ENCODE measurements around the gene CYB5RL.
A peak's percentile ranks its signal among the peaks of the same experiment; 100 is the strongest.
"Not testable (repeated sequence)": the region's sequence is repeated elsewhere in the genome, so short reads cannot be mapped to it uniquely, and the experiment has no call there.

The CYB5RL gene

GRCh38 chr1:54186056-54186455 lies 13.8 kb downstream of the CYB5RL start:
- no peak for DNase-seq (ENCODE audit: low spot score)

GRCh38 chr1:54180701-54181360 lies 19.0 kb downstream of the CYB5RL start:
- no peak for DNase-seq (ENCODE audit: low spot score)

DNA sequence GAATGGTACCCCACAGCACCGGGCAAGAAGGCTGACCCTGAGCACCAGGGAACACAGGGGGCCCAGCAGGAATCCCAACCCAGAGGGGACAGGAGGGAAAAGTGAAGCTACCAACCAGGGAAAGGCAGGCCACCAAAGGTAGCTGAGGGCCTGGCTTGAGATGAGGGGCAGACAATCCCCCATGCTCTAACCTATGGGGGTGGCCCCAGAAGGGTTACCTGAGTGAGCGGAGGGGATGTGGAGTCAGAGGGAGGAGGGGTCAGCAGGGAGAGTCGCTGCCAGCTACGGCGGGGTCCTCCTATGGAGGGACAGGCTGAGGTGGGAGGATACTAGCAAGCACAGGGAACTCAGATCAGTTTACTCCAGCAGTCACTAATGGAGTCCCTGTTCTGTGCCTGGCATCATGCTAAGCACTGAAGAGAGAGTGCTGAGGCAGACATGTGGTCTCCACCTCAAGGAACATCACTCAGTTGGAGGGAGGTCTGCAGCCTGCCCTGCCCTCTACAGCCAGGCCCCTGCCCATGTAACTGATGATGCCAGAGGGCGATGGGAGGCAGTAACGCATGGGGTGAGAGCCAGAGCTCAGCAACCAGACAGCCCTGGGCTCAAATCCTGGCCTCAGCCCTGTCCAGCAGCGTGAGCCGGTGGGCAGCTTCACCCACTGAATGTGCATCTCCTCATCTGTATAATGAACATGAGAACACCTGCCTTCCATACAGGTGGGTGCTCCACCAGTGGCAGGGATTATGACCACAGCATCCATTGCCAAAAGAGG lies 21.3 kb downstream of the CYB5RL start:
- DNase-seq (ENCODE audit: low spot score), result no peak

DNA sequence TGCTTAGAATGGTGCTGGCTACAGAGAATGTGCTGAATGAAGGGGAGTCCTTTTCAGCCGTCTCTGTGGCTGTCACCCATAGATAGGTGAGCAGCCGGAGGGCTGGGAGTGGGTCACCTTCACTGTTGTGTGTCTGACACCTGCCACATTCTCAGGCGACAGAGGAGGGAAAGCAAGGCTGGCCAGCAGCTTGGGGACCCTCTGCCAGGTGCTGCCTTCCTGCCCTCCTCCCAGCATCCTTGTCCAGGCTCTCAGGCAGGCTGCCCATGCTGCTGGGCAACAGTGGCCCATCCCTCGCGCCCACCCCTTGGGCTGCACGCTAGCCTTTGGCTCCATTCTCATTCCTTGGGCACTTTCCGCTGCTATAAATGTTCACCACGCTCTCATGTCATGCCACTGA lies 22.1 kb downstream of the CYB5RL start:
- no peak for DNase-seq (ENCODE audit: low spot score)

DNA sequence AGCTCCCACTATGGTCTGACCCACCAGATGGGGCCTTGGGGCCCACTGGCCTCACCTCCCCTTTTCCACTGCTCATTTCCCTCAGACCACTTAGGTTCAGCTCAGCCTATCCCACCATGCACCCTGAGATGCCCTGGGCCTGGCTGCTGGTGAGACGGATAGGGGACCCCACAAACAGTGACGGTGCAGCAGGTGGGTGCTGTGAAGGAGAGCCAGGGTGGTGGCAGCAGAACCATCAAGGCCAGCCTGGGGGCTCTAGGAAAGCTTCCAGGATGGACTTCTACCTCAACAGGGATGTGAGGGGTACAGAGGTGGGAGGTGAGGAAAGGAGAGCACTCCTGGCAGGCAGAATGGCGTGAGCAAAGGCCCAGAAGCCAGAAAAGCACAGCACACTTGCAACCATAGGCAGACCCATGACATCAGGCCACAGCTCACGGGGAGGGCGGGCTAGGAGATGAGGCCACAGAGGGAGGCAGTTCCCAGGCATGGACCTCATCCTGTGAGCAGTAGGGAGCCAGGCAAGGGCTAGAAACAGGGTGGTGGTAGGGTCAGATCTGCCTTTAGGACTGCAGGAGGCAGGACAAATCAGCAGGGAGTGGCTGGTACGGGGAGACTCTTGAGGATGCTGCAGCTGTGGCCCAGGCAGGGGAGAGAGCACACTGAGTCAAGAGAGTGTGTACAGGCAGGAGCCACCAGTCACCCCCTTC lies 23.1 kb downstream of the CYB5RL start:
- DNase-seq (ENCODE audit: low spot score), result no peak

DNA sequence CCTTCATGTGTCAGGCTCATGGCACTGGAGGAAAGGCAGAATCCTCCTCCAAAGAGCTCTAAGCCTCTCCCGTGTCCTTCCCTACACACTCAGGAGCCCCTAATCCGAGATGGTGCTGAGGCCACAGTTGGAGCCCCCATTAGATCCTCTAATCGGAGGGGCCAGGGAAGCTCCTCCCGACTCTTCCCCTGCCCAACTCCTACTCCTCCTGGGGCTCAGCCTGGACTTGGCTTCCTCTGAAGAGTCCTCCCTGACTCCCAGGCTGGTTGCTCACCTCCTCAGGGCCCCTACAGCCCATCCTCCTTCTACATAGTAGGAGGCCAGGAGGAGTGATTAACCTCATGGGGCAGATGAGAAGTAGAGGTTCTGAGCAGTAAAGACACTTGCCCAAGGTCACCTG lies 25.7 kb downstream of the CYB5RL start:
- DNase-seq (ENCODE audit: low spot score), result no peak

DNA sequence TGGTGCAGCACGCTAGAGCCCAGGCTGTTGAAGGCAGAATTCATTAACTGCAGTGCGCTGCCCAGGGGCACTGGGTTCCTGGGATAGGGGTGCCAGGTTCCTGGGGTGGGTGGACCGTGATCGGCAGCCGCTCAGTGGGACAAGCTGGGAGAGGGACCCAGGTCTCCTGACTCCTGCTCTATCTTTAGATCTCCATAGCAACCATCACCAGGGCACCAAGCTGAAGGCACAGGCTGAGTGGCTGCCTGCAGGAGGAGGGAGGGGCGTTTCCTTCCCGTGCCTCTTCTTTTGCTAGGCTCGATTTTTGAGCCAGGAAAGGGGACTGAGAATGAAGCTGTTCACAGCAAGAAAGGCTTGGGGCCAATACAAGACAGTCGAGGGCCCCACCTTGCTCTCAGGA lies 26.1 kb downstream of the CYB5RL start:
- DNase-seq (ENCODE audit: low spot score), result no peak

GRCh38 chr1:54172614-54173599 lies 26.9 kb downstream of the CYB5RL start:
- DNase-seq (ENCODE audit: low spot score), result no peak

DNA sequence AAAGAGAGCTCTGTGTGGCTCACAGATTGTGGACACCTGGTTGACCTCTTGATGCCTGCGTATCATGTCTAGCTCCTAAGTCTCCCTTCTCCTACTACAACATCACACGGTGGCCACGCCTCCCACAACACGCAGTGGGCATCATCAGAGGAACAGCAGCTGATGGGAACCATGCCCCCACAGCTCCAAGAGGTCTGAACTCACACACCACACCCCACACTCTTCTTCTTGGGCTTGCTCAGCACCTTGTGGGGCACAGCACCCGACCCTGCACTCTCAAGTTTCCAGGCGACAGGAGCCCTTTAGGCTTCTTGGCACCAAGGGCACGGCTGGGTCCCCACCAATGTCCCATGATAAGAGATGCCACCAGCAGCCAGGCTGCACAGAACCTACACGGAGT lies 28.2 kb downstream of the CYB5RL start:
- DNase-seq (ENCODE audit: low spot score), result no peak

- no peak for DNase-seq (ENCODE audit: low spot score)
These were observed 28.8 kb downstream of the CYB5RL start for GRCh38 chr1:54171016-54171415.

DNA sequence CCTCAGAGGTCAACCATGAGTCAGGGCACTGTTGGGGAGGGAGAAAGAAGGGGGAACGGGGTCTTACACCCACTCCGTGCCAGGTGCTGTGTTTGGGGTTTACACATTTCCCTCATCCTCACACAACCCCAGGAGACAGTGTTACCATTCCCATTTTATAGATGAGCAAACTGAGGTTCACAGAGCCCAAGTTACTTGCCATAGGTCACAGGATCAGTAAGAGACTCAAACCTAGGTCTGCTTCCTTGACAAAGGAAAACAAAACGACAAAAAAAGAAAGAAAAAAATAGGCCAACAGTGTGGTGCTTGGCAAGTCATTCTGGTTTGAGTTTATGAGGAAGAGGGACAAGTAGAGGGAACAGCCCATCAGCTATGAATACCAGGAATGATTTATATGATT lies 30.8 kb downstream of the CYB5RL start:
- DNase-seq (ENCODE audit: low spot score), result no peak

DNA sequence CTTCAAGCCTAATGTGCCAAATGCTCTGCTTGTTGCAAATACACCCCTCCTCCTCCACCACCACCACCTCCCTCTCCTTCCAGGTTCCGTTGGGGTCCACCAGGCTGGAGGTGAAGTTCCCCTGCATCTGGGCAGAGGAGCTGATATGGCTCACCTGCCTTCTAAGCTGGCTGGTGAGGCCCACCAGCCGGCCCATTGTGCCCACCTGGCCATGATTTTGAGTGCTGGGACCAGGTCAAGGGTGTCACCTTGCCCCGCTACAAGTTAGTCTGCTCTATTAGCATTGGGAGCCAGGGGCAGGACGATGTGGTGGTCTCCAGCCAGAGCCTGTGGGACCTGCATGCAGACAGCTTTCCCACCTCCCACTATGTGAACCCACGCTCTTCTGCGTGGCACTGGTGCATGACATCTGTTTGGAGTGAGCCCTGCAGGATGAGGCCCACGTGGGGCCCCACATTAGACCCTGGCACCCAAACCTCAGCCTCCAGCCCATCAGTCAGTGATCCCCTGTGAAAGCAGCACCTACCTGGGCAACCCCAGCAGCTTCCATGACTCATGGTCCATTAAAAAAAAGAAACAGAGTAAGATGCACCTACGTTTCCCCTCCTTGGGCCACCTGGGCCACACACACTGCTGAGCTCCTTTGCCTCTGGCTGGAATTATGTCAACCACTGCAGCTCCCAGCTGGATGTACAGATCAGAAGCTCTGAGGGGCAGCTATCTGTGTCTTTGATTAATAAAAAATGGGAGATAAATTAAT lies 31.4 kb downstream of the CYB5RL start:
- no peak for DNase-seq (ENCODE audit: low spot score)

DNA sequence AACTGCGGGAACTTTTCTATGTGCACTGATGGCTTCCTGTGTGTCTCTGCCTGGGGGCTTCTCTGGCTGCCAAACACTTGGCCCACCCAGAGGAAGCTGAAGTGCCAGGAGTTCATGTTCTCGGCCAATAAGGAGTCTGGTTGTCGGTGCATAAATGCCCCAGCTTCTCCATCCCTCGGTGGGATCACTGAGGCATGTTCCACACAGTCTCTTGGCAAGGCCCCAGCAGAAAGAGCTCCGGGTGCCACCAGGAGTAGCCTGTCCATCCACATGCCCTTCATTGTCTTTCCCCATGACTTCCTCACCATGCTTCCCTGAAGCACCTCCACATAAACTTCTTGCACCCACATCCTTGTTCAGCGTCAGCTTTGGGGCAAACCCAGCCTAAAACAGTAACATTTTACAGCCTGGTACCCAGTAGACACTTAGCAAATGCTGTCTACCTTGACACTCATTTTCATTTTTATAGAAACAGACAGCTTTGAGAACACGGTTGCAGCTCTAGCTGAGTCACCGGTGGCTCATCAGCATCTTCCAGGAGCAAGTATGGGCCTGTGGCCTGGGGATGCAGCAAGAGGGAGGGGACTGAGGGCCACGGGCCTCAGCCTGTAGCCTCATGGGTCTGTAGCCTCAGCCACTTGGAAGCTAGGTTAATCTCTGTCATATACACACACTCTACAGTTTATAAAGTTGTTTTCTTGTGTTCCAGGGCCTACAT lies 32.2 kb downstream of the CYB5RL start:
- no peak for DNase-seq (ENCODE audit: low spot score)

DNA sequence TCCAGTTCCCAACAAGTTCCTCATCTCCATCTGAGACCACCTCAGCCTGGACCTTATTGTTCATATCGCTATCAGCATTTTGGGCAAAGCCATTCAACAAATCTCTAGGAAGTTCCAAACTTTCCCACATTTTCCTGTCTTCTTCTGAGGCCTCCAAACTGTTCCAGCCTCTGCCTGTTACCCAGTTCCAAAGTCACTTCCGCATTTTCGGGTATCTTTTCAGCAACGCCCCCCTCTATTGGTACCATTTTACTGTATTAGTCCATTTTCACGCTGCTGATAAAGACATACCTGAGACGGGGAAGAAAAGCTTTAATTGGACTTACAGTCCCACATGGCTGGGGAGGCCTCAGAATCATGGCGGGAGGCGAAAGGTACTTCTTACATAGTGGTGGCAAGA lies 33.5 kb downstream of the CYB5RL start:
- DNase-seq (ENCODE audit: low spot score), result not testable (repeated sequence)

GRCh38 chr1:54165146-54165545 lies 34.7 kb downstream of the CYB5RL start:
- no peak for DNase-seq (ENCODE audit: low spot score)

DNA sequence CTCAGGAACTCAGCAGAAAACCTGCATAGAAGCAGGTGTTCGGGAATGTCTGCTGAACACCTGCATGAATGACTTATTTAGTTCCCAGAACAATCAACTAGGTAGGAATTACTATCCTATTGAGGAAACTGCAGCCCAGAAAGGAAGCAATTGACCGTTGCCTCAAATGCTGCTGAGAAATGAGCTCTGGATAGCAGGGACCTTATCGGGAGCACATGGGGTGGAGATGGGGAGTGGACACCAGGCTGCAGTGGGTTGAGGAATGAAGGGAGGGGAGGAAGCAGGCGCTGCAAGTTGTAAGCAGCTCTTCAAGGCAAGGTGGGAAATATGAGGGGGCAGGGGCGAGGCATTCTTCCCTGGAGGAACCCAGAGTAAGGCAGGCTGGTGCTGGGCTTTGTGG lies 36.3 kb downstream of the CYB5RL start:
- no peak for DNase-seq (ENCODE audit: low spot score)

- DNase-seq (ENCODE audit: low spot score), result no peak
These were observed 36.8 kb downstream of the CYB5RL start for GRCh38 chr1:54163051-54163450.

DNA sequence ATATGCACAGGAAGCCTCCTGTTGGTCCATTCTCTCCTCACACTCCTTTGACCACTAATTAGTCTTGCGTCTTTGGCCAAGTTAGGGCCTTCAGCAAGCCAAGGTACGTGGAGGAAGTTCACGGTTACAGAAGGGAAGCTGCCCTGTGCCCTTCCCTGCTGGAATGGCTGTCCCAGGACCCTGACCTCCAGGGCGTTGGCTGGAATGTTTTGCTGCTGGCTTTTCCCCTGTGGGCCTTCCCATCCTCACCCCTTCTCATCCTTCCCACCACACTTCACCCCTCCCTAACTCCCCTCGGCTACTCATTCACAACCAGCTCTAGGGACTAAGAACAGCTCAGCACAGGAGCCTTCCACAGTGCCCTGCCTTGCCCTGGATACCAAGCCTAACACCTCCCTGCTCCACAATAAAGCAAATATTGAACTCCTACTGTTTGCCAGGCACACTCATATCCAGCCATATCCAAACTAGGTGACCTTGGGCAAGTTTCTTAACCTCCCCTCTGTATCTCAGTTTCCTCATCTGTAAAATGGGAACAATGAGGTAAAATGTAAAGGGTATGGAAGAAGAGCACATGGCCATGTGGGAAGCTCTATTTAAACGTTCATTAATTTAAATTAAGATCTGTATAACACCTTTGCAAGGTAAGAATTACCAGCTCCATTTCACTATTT lies 38.2 kb downstream of the CYB5RL start:
- peak; percentile 10 for DNase-seq (ENCODE audit: low spot score)

DNA sequence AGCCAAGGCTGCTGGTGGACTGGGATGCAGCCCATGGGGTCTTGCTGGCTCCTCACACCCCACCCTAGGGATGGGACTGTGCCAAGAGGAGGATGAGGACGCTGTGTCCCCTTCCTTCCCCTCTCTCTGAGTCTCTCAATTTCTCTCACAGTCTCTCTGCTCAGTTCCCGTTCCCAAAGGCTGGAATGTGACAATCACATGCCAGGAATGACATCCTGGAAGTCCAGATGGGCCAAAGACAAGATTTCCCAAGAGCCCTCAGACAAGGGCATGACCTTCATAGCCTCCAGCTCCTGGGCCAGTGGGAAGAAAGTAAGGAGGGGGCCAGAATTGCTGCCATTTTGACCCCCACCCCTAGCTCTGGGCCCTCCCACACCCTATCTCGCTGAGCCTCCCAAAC lies 39.5 kb downstream of the CYB5RL start:
- no peak for DNase-seq (ENCODE audit: low spot score)

DNA sequence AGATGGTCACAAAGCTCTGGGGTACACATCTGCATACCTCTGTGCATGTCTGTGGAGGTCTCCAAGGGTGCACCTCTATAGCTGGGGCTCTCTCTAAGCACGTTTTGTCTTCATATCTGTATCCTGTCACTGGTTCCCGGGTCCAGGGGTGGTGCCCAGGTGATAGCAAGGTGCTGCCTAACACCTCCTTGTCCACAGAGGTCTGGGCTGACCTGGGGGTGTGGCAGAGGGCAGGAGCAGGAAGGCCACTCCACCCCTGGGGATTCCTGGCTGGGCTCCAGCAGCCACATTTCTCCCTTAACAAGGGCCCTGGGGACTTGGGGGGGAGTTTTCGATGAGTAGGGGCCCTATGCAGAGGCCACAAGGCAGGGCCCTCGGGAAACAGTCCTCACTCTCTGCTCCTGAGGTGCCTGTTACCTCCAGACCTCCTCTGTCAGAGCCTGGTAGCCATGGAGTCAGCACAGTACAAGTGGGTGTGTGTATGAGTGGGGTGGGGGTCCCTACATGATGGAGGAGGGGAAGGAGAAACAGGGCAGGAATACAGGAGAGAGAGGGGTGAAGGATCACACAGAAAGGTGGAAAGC lies 40.0 kb downstream of the CYB5RL start:
- DNase-seq (ENCODE audit: low spot score), result no peak

All from HuH-7 (cell line).